SKM-1 (cell line): Measurements from ENCODE around the gene ATXN1.

ENCODE experiments used
- DNase-seq: peaks from one replicate; lab custom pipeline; 2025; ENCODE audit not compliant: unreplicated experiment; lab: John Stamatoyannopoulos, UW

The ATXN1 gene

GRCh38 chr6:16512544-16513290 is 248.5 kb downstream of the ATXN1 start:
- no peak for DNase-seq

- DNase-seq: no peak
Measured at GRCh38 chr6:16511723-16512489, 249.4 kb downstream of the ATXN1 start.

- DNase-seq: peak; percentile 15
Measured at GRCh38 chr6:16511040-16511660, 250.1 kb downstream of the ATXN1 start.

- no peak for DNase-seq
Measured at GRCh38 chr6:16510245-16510644, 251.0 kb downstream of the ATXN1 start.

GRCh38 chr6:16508959-16509358 is 252.3 kb downstream of the ATXN1 start:
- DNase-seq: no peak

- no peak for DNase-seq
Measured at GRCh38 chr6:16505711-16506357, 255.4 kb downstream of the ATXN1 start.

- no peak for DNase-seq
Measured at GRCh38 chr6:16504609-16505008, 256.7 kb downstream of the ATXN1 start.

GRCh38 chr6:16503970-16504415 is 257.3 kb downstream of the ATXN1 start:
- DNase-seq: no peak

- DNase-seq: no peak
Measured at GRCh38 chr6:16503241-16503775, 258.0 kb downstream of the ATXN1 start.

GRCh38 chr6:16498957-16499356 is 262.3 kb downstream of the ATXN1 start:
- no peak for DNase-seq

- DNase-seq: no peak
Measured at GRCh38 chr6:16498237-16498636, 263.0 kb downstream of the ATXN1 start.

GRCh38 chr6:16496991-16497801 is 264.1 kb downstream of the ATXN1 start:
- DNase-seq: no peak

- DNase-seq: no peak
Measured at GRCh38 chr6:16496210-16496609, 265.1 kb downstream of the ATXN1 start.

GRCh38 chr6:16494793-16495192 is 266.5 kb downstream of the ATXN1 start:
- peak; percentile 23 for DNase-seq

GRCh38 chr6:16493802-16494201 is 267.5 kb downstream of the ATXN1 start:
- DNase-seq: no peak

- no peak for DNase-seq
Measured at GRCh38 chr6:16493112-16493511, 268.1 kb downstream of the ATXN1 start.

GRCh38 chr6:16491666-16492313 is 269.5 kb downstream of the ATXN1 start:
- no peak for DNase-seq

- no peak for DNase-seq
Measured at GRCh38 chr6:16490616-16491015, 270.6 kb downstream of the ATXN1 start.

GRCh38 chr6:16488813-16489212 is 272.4 kb downstream of the ATXN1 start:
- DNase-seq: no peak
